DMS79 (cell line): ENCODE measurements around the gene PTPRH.
A peak's percentile ranks its signal among the peaks of the same experiment; 100 is the strongest.
"Not testable (repeated sequence)": the region's sequence is repeated elsewhere in the genome, so short reads cannot be mapped to it uniquely, and the experiment has no call there.

Experiments
- DNase-seq: peaks from one replicate; lab custom pipeline; 2025; lab: John Stamatoyannopoulos, UW

PTPRH gene

DNA sequence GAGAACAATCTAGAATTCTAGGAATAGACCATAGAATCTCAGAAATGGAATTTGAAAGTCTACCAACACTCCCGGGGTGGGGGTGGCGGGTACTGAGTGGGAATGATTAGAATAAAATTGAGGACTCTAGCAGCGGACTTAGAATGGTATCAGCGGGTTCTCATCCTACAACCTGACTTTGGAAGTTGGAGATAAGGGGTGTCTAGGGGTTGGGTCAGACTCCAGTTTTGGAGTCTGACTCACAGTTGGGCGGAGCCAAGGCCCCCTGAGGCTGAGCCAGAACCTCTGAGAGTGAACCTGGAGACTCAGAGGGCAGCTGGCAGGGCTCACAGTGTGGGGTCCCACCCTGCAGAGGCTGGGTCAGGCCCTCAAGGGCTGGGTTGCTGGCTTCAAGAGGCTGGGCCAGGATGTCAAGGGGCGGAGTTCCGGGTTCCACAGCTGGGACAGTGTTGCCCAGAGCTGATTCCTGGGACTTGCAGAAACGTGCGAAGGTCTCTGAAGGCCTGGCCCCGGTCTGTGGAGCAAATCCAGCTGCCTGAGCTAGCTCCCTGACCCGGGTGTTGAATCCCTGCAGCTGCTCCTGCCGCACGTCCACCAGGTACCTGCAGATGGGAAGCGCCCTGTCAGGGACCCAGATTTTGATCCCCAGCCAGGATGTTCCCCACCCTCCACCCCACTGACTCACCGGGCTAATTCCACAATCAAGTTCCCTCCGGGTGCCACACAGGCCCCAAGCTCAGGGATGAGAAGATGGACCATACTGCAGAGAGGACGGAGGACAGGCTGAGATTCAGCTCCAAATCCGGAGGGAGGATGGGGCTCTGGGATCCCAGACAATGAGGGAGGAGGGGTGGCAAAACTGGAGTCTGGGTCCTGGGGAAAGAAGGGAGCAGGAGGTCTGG lies 50.2 kb downstream of the PTPRH start:
- no peak for DNase-seq

DNA sequence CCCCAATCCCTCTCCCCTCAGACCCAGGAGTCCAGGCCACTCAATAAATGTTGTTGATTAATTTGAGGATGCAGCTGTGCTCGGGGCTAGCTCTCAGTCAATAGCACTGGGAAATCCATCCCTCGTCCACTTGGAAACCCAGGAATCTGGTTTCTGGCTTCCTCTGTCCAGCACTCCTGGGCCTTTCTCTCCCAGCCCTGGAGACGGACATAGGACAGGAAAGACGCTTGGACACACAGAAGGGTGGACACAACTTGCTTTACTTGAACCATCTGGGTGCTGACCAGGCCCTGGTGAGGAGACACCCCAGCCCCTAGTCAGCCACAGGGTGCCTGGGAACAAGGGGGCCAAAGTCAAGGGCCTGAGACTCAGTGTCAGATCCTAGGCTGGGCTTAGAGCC lies 50.9 kb downstream of the PTPRH start:
- no peak for DNase-seq

DNA sequence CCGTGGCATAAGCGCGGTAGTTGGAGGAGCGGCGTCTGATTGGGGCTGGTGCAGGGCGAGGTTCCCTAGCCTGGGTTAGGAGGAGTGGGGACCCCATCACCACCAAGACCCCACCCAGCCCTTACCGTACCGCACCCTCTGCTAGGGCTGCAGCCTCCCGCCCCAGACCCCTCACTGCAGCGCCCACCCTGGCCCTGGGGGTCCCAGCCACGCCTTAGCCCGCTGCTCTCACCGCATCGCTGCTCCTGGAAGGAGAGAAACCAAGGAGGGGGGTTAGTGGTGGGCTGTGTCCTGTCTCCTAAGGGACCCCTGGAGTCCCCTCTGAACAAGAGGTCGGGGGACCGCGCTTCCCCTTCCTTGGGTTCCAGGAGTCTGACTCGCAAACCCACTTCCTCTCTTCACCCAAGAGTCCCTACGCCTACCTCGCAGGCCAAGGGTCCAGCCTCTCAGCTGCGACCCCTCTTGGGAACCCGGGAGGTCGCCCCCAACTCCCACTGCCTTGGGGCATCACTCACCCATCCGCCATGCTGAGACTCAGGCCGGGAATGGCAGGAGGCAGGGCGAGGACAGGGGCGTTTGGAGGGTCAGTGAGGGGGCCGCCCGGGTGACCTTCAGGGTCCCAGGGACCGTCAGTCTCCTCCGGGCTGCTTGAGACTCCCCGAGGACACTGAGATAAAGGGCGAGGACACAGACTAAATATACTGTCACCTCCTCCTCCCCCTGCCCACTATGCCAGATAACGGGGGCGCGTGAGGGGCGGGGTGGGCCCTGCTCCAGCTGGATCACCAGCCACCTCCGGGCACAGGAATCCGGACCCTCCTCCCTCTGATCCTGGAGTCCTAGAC lies 52.0 kb downstream of the PTPRH start, which contains the start of gene TNNI3:
TSS of gene TNNI3 (minus strand) at position 669 of the 845 bp plus-strand sequence. CDS start at position 526, 143 bp downstream.
- DNase-seq, result no peak

DNA sequence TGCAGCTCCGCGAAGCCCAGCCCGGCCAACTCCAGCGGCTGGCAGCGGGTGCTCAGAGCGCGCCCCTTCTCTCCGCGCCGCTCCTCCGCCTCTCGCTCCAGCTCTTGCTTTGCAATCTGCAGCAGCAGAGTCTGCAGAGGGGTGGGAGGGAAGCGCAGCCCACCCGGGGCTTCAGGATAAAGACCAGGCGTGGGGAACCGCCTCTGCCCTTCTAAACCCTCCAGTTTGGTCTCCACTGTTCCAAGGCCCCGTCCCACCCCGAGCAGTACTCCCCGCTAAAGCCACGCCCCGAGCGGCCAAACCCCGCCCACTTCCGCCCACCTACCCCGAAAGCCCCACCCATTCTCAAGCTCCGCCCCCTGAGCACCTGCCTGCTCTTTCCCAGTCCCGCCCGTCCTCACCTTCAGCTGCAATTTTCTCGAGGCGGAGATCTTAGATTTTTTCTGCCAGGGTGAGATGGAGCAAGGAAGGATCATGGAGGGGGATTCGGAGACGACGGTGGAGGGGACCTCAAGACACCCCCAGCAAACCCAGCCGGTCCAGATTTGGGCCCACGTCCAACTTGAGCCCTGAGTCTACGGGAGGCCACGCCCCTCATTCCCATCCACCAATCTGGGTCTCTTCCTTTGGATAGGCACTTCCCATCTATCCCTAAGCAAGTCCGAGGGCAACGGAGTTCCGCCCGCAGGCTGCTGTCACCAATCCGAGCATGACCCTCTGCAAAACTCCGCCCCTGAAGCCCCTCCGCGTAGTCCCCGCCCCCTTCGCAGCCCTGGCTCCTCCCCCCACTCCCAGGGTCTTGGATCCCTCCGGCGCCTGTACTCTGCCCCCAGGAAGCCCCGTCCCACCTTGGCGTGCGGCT lies 52.9 kb downstream of the PTPRH start:
- DNase-seq, result no peak

DNA sequence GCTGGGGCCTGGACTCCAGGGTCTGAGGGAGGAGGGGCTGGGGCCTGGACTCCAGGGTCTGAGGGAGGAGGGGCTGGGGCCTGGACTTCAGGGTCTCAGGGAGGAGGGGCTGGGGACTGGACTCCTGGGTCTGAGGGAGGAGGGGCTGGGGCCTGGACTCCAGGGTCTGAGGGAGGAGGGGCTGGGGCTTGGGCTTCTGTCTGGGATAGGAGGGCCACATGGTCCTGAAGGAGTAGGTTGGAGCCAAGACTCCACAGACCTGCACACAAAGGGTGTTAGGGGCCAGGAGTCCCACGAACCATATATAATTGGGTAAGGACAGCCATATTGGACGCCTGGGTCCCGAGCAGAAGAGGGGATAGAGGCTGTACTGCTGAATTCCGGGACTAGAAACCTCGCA lies 53.5 kb downstream of the PTPRH start:
- DNase-seq, result not testable (repeated sequence)

DNA sequence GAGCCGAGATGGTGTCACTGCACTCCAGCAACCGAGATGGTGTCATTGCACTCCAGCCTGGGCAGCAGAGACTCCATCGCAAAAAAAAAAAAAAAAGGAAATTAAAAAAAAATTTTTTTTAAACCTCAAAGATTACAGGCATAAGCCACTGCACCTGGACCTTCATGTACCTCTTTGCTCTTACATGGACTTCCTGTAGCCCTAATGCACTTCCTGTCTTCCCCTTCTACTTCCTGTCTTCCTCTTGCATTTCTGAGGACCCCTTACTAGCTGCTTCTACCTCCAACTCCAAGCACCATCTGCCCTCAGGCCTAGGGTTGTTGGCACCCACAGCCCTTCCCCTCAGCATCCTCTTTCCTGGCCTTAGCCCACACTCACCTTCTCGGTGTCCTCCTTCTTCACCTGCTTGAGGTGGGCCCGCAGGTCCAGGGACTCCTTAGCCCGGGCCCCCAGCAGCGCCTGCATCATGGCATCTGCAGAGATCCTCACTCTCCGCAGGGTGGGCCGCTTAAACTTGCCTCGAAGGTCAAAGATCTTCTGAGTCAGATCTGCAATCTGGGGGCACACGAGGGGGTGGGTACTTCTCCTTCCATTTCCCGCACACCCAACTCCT lies 55.5 kb downstream of the PTPRH start:
- no peak for DNase-seq

DNA sequence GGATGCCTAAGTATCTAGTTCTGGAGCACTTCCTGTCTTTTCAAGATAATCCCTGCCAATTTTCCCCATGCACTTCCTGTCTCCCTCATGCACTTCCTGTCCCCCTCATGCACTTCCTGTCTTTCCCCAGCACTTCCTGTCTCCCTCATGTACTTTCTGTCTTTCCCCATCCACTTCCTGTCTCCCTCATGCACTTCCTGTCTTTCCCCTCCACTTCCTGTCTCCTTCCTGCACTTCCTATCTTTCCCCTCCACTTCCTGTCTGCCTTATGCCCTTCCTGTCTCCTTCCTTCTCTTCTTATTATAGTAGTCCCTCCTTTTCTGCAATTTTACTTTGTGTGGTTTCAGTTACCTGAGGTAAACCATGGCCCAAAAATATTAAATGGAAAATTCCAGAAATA lies 57.3 kb downstream of the PTPRH start:
- no peak for DNase-seq

DNA sequence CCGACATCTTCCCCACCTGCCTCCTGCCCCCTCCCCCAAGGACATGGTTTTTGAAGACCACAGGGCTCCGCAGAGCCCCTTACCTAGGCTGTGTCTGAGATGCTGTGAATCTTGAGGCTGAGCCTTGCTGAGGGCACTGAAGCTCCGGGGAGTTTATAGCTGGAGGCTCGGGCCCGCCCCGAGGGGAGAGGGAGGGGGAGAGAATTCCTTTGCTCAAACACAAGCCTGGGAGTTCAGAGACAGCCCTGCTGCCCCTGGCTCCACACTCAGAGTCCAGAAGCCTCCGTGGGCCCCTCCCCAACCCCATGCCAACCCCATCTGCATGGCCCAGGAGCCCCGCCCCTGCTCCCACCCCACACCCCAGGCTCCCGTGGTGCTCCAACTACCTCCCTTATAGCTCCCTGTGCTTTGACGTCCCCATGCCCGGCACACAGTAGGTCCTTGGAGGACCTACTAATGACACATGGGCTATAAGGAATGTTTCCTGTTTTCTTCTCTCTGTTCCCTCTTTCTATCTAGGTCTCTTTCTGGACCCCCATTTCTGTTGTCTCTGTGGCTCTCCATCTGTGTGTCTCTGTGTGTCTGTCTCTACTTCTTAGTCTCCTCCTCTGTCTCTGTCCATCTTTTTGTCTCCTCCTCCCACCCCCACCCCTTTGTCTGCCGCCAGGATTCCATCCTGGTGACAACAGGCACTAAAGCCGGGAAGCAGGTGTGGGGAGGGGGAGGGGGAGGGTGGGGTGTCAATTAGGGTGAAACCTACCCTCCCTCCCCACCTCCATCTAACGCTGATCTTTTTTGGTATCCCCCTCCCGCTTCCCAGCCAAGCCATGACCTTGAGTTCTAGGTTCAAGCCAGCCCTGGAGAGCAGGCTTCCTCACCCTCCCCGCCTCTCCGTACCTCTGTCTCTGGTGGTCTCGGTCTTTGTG lies 60.0 kb downstream of the PTPRH start, which contains the start of gene TNNT1:
TSS of gene TNNT1 (minus strand) at position 129 of the 926 bp plus-strand sequence. CDS start 2,049 bp downstream, outside the sequence.
- no peak for DNase-seq

DNA sequence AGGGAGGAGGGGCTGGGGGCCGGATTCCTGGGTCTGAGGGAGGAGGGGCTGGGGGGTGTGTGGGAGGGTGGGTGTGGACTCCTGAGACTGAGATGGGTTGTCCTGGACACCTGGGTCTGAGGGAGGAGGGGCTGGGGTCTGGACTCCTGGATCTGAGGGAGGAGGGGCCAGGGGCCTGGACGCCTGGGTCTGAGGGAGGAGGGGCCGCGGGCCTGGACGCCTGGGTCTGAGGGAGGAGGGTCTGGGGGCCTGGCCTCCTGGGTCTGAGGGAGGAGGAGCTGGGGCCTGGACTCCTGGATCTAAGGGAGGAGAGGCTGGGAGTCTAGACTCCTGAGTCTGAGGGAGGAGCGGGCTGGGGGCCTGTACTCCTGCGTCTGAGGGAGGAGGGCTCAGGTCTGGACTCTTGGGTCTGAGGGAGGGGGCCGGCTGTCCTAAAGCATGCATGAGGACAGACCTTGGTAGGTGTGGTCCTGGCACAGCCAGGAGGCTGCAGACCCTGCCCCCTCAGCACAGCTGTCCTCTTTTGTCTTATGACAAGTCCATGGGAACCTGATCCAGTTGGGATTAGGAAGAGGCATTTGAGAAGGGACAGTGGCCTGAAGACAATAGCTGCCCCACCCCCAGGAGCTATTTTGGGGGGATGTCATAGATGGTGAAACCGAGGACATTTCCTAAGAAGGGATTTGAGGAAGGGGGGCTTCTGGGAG lies 61.6 kb downstream of the PTPRH start:
- DNase-seq, result no peak

DNA sequence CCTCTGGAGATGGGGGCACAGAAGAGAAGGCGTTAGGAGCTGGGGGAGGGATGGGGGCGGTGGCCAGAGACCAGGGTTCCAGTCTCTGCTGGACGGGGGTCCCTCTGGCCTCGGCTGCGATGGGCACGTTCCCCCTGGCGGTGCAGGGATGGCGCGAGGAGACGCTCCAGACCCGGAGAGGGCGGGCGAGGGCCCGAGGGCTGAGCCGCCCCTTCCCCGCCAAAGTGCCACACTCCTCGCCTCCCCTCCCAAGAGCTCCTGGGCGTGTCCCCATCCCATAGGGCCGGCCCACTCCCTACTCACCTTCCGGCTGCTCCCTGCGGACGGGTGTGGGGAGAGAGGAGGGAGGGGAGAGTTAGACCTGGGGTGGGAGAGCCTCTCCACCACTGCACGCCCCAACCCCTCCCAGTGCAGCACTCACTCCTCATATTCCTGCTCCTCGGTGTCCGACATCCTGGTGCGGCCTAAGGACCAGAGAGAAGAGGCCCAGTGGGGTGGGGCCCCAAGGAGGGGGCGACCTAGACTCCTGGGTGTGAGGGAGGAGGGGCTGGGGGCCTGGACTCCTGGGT lies 62.5 kb downstream of the PTPRH start:
- peak; percentile 83 for DNase-seq

DNA sequence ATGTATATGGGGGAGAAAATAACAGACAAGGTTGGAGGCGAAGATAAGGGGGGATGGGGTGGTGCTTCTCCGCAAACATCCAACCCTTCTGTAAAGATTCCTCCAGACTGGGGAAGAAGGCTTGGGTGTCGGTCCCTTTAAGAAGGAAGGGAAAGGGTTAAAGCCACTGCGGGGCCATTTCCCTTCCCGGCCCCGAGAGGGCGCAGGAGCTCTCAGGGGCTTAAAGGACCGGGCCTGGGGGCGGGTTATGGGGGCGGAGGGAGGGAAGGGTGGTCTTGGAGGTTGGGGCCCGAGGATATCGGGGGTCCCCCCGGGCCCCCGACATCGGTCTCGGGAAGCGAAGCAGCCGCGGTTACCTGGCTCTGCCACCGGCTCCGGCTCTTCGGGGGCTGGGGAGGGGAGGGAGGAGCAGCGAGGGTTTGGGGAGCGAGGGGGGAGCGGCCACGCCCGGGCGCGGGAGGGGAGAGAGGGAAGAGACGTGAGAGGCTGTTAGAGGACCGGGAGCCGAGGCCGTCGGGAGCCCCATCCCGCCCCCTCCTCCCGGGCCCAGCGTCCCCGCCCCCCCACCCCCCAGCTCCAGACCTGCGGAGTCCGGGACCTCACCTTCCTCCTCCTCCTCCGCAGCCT lies 63.1 kb downstream of the PTPRH start:
- peak; percentile 22 for DNase-seq

DNA sequence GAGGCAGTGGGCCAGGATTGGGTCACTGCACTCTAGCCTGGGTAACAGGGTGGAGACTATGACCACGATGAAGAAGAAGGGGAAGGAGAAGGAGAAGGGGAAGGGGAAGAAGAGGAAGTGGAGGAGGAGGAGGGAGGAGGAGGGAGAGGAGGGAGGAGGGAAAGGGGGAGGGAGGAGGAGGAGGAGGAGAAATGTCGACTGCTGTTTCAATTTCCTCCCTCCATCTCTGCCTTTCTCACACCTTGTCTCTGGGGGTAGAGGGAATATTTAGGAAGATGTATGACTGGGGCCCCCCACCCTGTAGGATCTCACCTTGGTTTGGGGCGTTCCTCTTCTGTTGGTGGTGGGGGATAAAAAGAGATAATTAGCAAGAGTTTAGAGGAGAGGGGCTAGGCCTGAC lies 64.1 kb downstream of the PTPRH start:
- DNase-seq, result no peak

DNA sequence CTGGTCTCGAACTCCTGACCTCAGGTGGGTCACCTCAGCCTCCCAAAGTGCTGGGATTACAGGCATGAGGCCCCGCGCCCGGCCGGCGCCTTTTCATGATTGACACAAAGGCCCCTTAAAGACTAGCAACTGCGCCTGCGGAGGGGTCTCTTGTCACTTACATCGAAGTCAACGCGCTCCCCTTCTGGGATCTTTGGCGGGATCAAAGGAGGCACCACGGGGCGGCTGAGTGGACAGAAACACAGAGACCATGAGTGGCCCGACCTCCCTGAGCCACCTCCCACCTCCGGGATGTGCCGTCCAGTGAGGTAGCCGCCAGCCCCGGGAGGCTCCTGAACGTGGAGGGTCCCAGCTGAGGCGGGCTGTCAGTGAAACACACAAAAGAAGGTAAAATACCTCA lies 67.6 kb downstream of the PTPRH start:
- no peak for DNase-seq

DNA sequence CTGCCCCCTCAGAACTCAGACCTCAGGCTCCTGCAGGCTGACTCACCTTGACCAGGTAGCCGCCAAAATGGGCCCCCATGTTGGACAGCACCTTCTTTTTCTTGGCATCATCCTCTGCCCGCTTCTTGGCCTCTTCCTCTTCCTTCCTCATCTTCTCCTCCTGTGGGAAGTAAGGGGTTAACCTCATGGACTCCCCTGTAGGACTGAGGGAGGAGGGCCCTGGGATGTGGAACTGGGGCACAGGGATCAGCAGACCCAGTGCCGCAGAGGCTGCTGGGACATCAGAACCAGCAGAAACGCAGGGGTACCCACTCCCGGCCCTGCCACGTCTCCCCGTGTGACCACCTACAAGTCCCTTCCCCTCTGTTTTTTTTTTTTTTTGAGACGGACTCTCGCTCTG lies 71.4 kb downstream of the PTPRH start:
- DNase-seq, result no peak

DNA sequence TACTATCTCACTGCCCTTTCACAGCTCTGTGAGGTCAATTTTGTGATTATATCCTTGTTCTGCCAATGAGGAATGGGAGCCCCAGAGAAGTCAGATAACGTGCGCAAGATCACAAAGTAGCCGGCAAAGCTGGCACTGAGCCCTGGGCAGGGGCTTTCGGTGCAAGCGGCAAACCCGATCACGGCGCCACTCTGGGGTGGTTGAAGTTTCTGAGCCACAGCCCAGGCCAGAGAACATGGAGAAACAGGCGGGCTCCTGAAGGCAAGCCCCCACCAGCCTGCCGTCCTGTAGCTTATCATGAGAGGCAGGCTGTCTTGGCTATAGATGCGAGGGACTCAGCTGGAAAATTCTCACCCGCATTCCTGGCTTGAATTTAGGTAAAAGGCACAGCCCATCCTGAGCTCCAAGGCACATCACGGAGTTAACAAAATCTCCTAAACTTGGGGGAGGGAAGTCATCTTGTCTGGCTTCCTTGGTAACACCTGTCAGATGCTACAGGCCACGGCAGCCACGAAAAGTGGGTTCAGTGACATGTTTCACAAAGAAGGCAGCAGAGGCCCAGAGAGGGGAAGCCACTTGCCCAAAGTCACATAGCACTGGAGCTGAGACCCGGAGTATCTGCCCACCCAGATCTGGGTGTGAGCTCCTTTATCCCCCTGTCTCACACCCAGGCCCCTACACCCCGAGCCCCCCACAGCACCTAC lies 72.8 kb downstream of the PTPRH start:
- no peak for DNase-seq

DNA sequence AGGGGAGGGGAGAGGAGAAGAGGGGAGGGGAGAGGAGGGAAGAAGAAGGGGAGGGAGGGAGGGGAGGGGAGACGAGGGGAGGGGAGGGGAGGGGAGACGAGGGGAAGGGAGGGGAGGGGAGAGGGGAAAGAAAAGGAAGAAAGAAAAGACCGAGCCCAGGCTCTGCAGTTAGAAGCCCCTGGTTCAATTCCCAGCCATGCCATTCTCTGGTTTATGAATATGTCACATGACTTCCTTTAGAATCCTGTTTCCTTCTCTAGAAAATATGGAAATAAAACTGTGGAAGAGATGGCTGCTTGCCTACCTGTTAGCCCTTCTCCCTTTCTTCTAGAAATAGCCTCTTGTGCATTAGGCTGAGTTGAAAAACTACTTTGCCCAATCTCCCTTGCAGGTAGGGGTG lies 74.6 kb downstream of the PTPRH start:
- no peak for DNase-seq

DNA sequence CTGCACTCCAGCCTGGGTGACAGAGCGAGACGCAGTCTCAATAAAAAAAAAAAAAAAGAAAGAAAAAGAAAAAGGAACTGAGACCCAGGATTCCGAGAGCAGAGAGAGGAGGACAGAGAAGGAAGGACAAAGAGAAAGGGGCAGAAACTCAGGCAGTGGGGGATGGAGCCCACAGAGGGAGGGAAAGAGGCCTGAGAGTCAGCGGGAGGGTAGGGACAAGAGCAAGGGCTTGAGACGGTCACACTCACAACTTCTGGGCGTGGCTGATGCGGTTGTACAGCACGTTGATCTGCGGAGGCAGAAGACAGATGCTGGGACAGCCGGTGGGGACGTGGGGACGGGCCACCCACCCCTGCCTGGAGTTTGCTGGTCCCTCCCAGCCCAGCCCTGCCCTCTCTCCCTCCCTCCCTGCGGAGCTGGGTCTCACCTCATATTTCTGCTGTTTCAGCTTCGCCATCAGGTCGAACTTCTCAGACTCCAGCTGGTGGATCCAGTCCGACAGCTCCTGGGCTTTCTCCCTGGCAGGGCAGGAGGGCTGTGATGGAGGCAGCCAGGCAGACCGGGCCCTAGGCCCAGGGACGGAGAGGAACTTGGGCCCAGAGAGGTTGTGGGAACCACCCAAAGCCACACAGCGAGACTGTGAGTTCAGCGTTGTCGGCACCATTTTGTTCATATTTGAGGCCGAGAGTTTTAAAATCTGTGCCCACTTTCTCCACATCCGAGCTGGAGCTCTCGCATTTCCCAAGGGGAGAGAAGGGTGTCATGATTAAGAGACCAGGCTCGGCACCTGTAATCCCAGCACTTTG lies 75.5 kb downstream of the PTPRH start:
- no peak for DNase-seq
